GM12865 (cell line): ENCODE results near the gene SLC35F1.

ENCODE experiments used
- DNase-seq: peaks from one replicate; pipeline ENCODE4 v3.0.0; 2010; ENCODE audit warnings: low read depth
- H3K4me3 ChIP-seq: 2 replicates; pipeline ENCODE4 v1.5.1; 2011; ENCODE audit warnings: mild to moderate bottlenecking, low read depth, low read length, control low read depth
- CTCF ChIP-seq: IDR thresholded peaks from 2 replicates; pipeline ENCODE4 v1.5.1; 2011; ENCODE audit warnings: low read length, control low read depth, low read depth, inconsistent platforms; ENCODE audit not compliant: insufficient read depth; ENCODE audit errors: missing control alignments

Gene SLC35F1

GRCh38 chr6:118298476-118299427 is 391.7 kb downstream of the SLC35F1 start:
- no peak for DNase-seq
- no peak for TF ChIP-seq CTCF

GRCh38 chr6:118299457-118299856 is 392.4 kb downstream of the SLC35F1 start:
- no peak overlapping the region for H3K4me3 ChIP-seq
- TF ChIP-seq CTCF, result no peak
- no peak for DNase-seq

More at GRCh38 chr6:118298476-118299427, 391.7 kb downstream of the SLC35F1 start:
- no peak overlapping the region for H3K4me3 ChIP-seq

- no peak for TF ChIP-seq CTCF
- no peak for DNase-seq
- H3K4me3 ChIP-seq, result no peak overlapping the region
Measured at GRCh38 chr6:118304321-118304720, 397.3 kb downstream of the SLC35F1 start.

- TF ChIP-seq CTCF, result no peak
- H3K4me3 ChIP-seq, result no peak overlapping the region
- DNase-seq, result no peak
Measured at GRCh38 chr6:118305081-118305480, 398.0 kb downstream of the SLC35F1 start.

- no peak for TF ChIP-seq CTCF
- DNase-seq, result no peak
- no peak overlapping the region for H3K4me3 ChIP-seq
Measured at GRCh38 chr6:118306392-118307238, 399.6 kb downstream of the SLC35F1 start.

- no peak for TF ChIP-seq CTCF
- DNase-seq, result no peak
- H3K4me3 ChIP-seq, result no peak overlapping the region
Measured at GRCh38 chr6:118307581-118307980, 400.5 kb downstream of the SLC35F1 start.
